ENCODE measurements around the gene NANP.
"Not testable (repeated sequence)": the region's sequence is repeated elsewhere in the genome, so short reads cannot be mapped to it uniquely, and the experiment has no call there.

The NANP gene

GRCh38 chr20:25605148-25605547 lies 18.7 kb downstream of the NANP start:
- peak in 1 of 2 donors; percentile 10 for DNase-seq

GRCh38 chr20:25604611-25605010 lies 19.2 kb downstream of the NANP start:
- DNase-seq, result no peak

GRCh38 chr20:25602914-25603309 lies 20.9 kb downstream of the NANP start:
- DNase-seq, result not testable (repeated sequence)

- DNase-seq, result not testable (repeated sequence)
These were observed 21.5 kb downstream of the NANP start for GRCh38 chr20:25602191-25602913.

GRCh38 chr20:25601659-25602058 lies 22.2 kb downstream of the NANP start:
- no peak for DNase-seq

- DNase-seq, result no peak
These were observed 23.2 kb downstream of the NANP start for GRCh38 chr20:25600632-25601031.

GRCh38 chr20:25592135-25592852 lies 31.5 kb downstream of the NANP start:
- DNase-seq, result no peak

- not testable (repeated sequence) for DNase-seq
These were observed 33.0 kb downstream of the NANP start for GRCh38 chr20:25590778-25591177.

GRCh38 chr20:25588491-25588890 lies 35.3 kb downstream of the NANP start:
- no peak for DNase-seq

- no peak for DNase-seq
These were observed 36.3 kb downstream of the NANP start for GRCh38 chr20:25587536-25587935.

GRCh38 chr20:25586877-25587276 lies 36.9 kb downstream of the NANP start:
- DNase-seq, result no peak

- peak in 1 of 2 donors; percentile 8 for DNase-seq
These were observed 38.7 kb downstream of the NANP start, which contains the start of gene NINL for GRCh38 chr20:25584905-25585704. NINL (minus strand) TSS chr20:25585531; CDS start chr20:25526587, 58,944 bp downstream.

GRCh38 chr20:25583607-25584006 lies 40.2 kb downstream of the NANP start:
- DNase-seq, result not testable (repeated sequence)

GRCh38 chr20:25580711-25581110 lies 43.1 kb downstream of the NANP start:
- DNase-seq, result no peak

- no peak for DNase-seq
These were observed 44.6 kb downstream of the NANP start for GRCh38 chr20:25579081-25579770.

GRCh38 chr20:25576783-25577530 lies 46.9 kb downstream of the NANP start:
- no peak for DNase-seq

GRCh38 chr20:25574411-25574810 lies 49.4 kb downstream of the NANP start:
- DNase-seq, result peak; percentile 15 to 58

- DNase-seq, result no peak
These were observed 50.2 kb downstream of the NANP start for GRCh38 chr20:25573288-25574251.

GRCh38 chr20:25571817-25572216 lies 52.0 kb downstream of the NANP start:
- DNase-seq, result no peak

- DNase-seq, result no peak
These were observed 52.6 kb downstream of the NANP start for GRCh38 chr20:25571240-25571639.

- DNase-seq, result no peak
These were observed 53.7 kb downstream of the NANP start for GRCh38 chr20:25570148-25570530.

Data from inflammatory macrophage treated with lipopolysaccharide for 1 hour (primary cell).